Liver (tissue), 9 donors: Measurements from ENCODE around the gene RALGPS2. TPM values are rescaled to one million over a fixed set of nuclear protein-coding genes. Genes with fewer than 3 reads are reported as not detected.

Experiments used
- DNase-seq: peaks from one replicate; pipeline ENCODE4 v3.0.0-alpha.2; 2017; ENCODE audit warnings: low spot score
- H3K27ac ChIP-seq, 2 donors: one replicate each; pipeline ENCODE4 v1.7.0; 2013; ENCODE audit warnings: inconsistent platforms in 2 of 2, low read length in 2 of 2, control low read depth in 1 of 2, low read depth in 1 of 2, mild to moderate bottlenecking in 1 of 2
- H3K27me3 ChIP-seq, 4 donors: one replicate each; pipeline versions ENCODE4 v1.6.1 to v1.7.0; 2013; ENCODE audit warnings: low read length in 3 of 4, inconsistent platforms in 1 of 4, mild to moderate bottlenecking in 1 of 4, moderate library complexity in 1 of 4; ENCODE audit not compliant: control insufficient read depth in 4 of 4, insufficient read depth in 4 of 4
- H3K36me3 ChIP-seq, 4 donors: one replicate each; pipeline versions ENCODE4 v1.6.1 to v1.7.0; 2013; ENCODE audit warnings: low read length in 3 of 4, mild to moderate bottlenecking in 3 of 4, low read depth in 1 of 4, moderate library complexity in 1 of 4; ENCODE audit not compliant: control insufficient read depth in 4 of 4, insufficient read depth in 3 of 4
- H3K4me1 ChIP-seq, 4 donors: one replicate each; pipeline versions ENCODE4 v1.6.1 to v1.7.0; 2013; ENCODE audit warnings: low read length in 3 of 4, mild to moderate bottlenecking in 3 of 4, moderate library complexity in 1 of 4; ENCODE audit not compliant: control insufficient read depth in 4 of 4, insufficient read depth in 4 of 4
- H3K4me3 ChIP-seq, 3 donors: one replicate each; pipeline versions ENCODE4 v1.6.1 to v1.7.0; 2013; ENCODE audit warnings: low read length in 3 of 3, control low read depth in 1 of 3, low read depth in 1 of 3, mild to moderate bottlenecking in 1 of 3
- H3K9ac ChIP-seq, 2 donors: one replicate each; pipeline ENCODE4 v1.7.0; 2013; ENCODE audit warnings: low read length in 2 of 2, mild to moderate bottlenecking in 2 of 2, moderate library complexity in 2 of 2, control low read depth in 1 of 2, low read depth in 1 of 2
- H3K9me3 ChIP-seq, 4 donors: one replicate each; pipeline versions ENCODE4 v1.6.1 to v1.7.0; 2013; ENCODE audit warnings: low read length in 3 of 4; ENCODE audit not compliant: control insufficient read depth in 4 of 4
- ATF3 ChIP-seq: IDR thresholded peaks from 2 replicates; pipeline ENCODE4 v1.6.1; 2016; ENCODE audit warnings: antibody characterized with exemption
- FOXA1 ChIP-seq: IDR thresholded peaks from 2 replicates; pipeline ENCODE4 v1.6.1; 2016; ENCODE audit warnings: antibody characterized with exemption
- FOXA2 ChIP-seq: IDR thresholded peaks from 2 replicates; pipeline ENCODE4 v1.6.1; 2016; ENCODE audit warnings: antibody characterized with exemption
- HNF4A ChIP-seq, 2 donors: conservative IDR thresholded peaks; 2 replicates each; pipeline ENCODE4 v1.6.1; 2016; ENCODE audit warnings: antibody characterized with exemption in 2 of 2, mild to moderate bottlenecking in 2 of 2
- HNF4G ChIP-seq: IDR thresholded peaks from 2 replicates; pipeline ENCODE4 v1.6.1; 2016; ENCODE audit warnings: antibody characterized with exemption
- JUND ChIP-seq, 2 donors: IDR thresholded peaks; 2 replicates each; pipeline ENCODE4 v1.6.1; 2016; ENCODE audit warnings: antibody characterized with exemption in 2 of 2
- NR2F2 ChIP-seq: IDR thresholded peaks from 2 replicates; pipeline ENCODE4 v1.6.1; 2016; ENCODE audit warnings: antibody characterized with exemption
- RAD21 ChIP-seq, 2 donors: IDR thresholded peaks; 2 replicates each; pipeline ENCODE4 v1.6.1; 2016; ENCODE audit warnings: antibody characterized with exemption in 2 of 2, mild to moderate bottlenecking in 2 of 2
- RXRA ChIP-seq, 2 donors: IDR thresholded peaks; 2 replicates each; pipeline ENCODE4 v1.6.1; 2017 to 2018; ENCODE audit warnings: antibody characterized with exemption in 2 of 2, mild to moderate bottlenecking in 1 of 2
- TAF1 ChIP-seq: conservative IDR thresholded peaks from 2 replicates; pipeline ENCODE4 v1.6.1; 2016; ENCODE audit warnings: antibody characterized with exemption, mild to moderate bottlenecking
- YY1 ChIP-seq: IDR thresholded peaks from 2 replicates; pipeline ENCODE4 v1.6.1; 2016; ENCODE audit warnings: antibody characterized with exemption, mild to moderate bottlenecking
- WGBS: extraction: QIAGEN DNeasy Blood & Tissue Kit; methylation state at CpG from one replicate; pipeline ENCODE4 v1.1.7; 2013; 5-methylcytosine and 5-hydroxymethylcytosine counted together
- polyA plus RNA-seq, 2 donors: library from polyadenylated mRNA; stranded (reverse) in 1 of 2; unstranded in 1 of 2; fragments of 200-250 nt in 1 of 2; fragments of >200 nt in 1 of 2; fragmentation: Nextera tagmentation in 1 of 2; extraction: Ambion mirVana in 1 of 2; gene quantifications; one replicate each; pipeline versions ENCODE4 v1.2.1 to v1.2.3, GENCODE V29; 2013 to 2015
- total RNA-seq, 2 donors: library from RNA; depleted of rRNA; stranded (reverse); fragments of >200 nt; gene quantifications; one replicate each; pipeline ENCODE4 v1.2.3, GENCODE V29; 2014
- TF ChIP-seq, protein P1 (sequence below): IDR thresholded peaks from 2 replicates; pipeline ENCODE4 v1.6.1; 2016; ENCODE audit warnings: antibody characterized with exemption
- TF ChIP-seq, protein P2 (sequence below): IDR thresholded peaks from 2 replicates; pipeline ENCODE4 v1.6.1; 2016; ENCODE audit warnings: antibody characterized with exemption, mild to moderate bottlenecking
- TF ChIP-seq, protein P3 (sequence below): fragments of 150-350 bp; IDR thresholded peaks from 2 replicates; pipeline ENCODE4 v1.5.1; 2017; ENCODE audit warnings: improper control_type of control experiment, low read depth, low read length; ENCODE audit not compliant: missing input control
- TF ChIP-seq, protein P4 (sequence below): IDR thresholded peaks from 2 replicates; pipeline ENCODE4 v1.6.1; 2016; ENCODE audit warnings: antibody characterized with exemption
- donor health status: healthy.
- donor health status: healthy.
- donor health status: healthy.
- donor health status: healthy.
- donor health status: healthy.

RALGPS2 gene
- total and polyA plus RNA-seq, 4 donors = 8.1 to 39.2 (median 16.9) TPM

DNA sequence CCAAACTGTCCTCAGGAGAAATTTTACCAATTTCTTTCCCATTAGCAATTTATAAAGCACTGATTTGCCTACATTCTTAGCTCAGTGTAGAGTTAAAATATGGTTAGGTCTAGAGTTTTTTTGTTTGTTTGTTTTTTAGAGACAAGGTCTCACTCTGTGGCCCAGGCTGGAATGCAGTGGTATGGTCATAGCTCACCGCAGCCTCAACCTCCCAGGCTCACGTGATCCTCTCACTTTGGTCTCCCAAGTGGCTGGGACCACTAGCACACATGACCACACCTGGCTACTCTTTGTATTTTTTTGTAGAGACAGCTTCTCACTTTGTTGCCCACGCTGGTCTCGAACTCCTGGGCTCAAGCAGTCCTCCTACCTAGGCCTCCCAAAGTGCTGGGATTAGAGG lies 10.6 kb upstream of the RALGPS2 start:
- DNase-seq = no peak
- H3K27me3 ChIP-seq = no peaks in the 10 kb centered on the region
- H3K4me1 ChIP-seq = no peaks in the 10 kb centered on the region
- H3K9me3 ChIP-seq = no peaks in the 10 kb centered on the region
- H3K9ac ChIP-seq = no peak overlapping the region
- WGBS = 98% methylated on average over 4 of the region's 4 CpGs
- no peaks in the 10 kb centered on the region for H3K36me3 ChIP-seq
- no peak overlapping the region for H3K4me3 ChIP-seq
- TF ChIP-seq RAD21 (IDR thresholded peaks at IDR 0.05) = no peak
- no peak for TF ChIP-seq HNF4G
- no peak for TF ChIP-seq TAF1
- H3K27ac ChIP-seq = no peak overlapping the region

DNA sequence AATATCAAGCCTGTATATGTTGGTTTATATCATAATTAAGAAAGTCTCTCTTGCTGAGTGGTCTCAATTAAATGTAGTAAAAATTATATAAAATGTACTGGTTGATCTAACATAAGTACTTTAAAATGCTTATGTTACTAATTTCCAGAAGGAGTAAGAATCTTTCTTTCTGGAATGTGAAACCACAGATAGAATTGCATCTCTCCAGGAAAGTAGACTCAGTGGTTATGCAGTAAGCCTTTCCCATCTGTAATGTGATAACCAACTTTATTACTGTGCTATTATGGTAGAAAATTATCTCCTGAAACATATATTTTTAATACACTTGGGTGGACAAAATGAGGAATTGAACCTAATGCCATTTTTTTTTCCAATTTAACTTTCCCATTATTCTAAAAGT lies 8.9 kb upstream of the RALGPS2 start:
- Histone ChIP-seq H3K27ac (no peak overlapping the region), H3K4me3 (no peak overlapping the region), H3K36me3 (no peaks in the 10 kb centered on the region), H3K4me1 (no peaks in the 10 kb centered on the region), H3K9ac (no peak overlapping the region), H3K27me3 (no peaks in the 10 kb centered on the region), H3K9me3 (no peaks in the 10 kb centered on the region)
- no peak for DNase-seq
- TF ChIP-seq, protein P1, sequence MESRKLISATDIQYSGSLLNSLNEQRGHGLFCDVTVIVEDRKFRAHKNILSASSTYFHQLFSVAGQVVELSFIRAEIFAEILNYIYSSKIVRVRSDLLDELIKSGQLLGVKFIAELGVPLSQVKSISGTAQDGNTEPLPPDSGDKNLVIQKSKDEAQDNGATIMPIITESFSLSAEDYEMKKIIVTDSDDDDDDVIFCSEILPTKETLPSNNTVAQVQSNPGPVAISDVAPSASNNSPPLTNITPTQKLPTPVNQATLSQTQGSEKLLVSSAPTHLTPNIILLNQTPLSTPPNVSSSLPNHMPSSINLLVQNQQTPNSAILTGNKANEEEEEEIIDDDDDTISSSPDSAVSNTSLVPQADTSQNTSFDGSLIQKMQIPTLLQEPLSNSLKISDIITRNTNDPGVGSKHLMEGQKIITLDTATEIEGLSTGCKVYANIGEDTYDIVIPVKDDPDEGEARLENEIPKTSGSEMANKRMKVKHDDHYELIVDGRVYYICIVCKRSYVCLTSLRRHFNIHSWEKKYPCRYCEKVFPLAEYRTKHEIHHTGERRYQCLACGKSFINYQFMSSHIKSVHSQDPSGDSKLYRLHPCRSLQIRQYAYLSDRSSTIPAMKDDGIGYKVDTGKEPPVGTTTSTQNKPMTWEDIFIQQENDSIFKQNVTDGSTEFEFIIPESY = no peak
- TF ChIP-seq, protein P2, sequence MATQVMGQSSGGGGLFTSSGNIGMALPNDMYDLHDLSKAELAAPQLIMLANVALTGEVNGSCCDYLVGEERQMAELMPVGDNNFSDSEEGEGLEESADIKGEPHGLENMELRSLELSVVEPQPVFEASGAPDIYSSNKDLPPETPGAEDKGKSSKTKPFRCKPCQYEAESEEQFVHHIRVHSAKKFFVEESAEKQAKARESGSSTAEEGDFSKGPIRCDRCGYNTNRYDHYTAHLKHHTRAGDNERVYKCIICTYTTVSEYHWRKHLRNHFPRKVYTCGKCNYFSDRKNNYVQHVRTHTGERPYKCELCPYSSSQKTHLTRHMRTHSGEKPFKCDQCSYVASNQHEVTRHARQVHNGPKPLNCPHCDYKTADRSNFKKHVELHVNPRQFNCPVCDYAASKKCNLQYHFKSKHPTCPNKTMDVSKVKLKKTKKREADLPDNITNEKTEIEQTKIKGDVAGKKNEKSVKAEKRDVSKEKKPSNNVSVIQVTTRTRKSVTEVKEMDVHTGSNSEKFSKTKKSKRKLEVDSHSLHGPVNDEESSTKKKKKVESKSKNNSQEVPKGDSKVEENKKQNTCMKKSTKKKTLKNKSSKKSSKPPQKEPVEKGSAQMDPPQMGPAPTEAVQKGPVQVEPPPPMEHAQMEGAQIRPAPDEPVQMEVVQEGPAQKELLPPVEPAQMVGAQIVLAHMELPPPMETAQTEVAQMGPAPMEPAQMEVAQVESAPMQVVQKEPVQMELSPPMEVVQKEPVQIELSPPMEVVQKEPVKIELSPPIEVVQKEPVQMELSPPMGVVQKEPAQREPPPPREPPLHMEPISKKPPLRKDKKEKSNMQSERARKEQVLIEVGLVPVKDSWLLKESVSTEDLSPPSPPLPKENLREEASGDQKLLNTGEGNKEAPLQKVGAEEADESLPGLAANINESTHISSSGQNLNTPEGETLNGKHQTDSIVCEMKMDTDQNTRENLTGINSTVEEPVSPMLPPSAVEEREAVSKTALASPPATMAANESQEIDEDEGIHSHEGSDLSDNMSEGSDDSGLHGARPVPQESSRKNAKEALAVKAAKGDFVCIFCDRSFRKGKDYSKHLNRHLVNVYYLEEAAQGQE = no peak
- TF ChIP-seq RXRA (IDR thresholded peaks at IDR 0.05) (no peak), HNF4G (no peak), FOXA2 (no peak), FOXA1 (no peak), RAD21 (IDR thresholded peaks at IDR 0.05) (no peak), JUND (IDR thresholded peaks at IDR 0.05) (no peak), NR2F2 (no peak), HNF4A (conservative IDR thresholded peaks at IDR 0.05) (no peak), TAF1 (no peak), ATF3 (no peak), YY1 (no peak)
- TF ChIP-seq, protein P3, sequence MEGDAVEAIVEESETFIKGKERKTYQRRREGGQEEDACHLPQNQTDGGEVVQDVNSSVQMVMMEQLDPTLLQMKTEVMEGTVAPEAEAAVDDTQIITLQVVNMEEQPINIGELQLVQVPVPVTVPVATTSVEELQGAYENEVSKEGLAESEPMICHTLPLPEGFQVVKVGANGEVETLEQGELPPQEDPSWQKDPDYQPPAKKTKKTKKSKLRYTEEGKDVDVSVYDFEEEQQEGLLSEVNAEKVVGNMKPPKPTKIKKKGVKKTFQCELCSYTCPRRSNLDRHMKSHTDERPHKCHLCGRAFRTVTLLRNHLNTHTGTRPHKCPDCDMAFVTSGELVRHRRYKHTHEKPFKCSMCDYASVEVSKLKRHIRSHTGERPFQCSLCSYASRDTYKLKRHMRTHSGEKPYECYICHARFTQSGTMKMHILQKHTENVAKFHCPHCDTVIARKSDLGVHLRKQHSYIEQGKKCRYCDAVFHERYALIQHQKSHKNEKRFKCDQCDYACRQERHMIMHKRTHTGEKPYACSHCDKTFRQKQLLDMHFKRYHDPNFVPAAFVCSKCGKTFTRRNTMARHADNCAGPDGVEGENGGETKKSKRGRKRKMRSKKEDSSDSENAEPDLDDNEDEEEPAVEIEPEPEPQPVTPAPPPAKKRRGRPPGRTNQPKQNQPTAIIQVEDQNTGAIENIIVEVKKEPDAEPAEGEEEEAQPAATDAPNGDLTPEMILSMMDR = no peak
- TF ChIP-seq, protein P4, sequence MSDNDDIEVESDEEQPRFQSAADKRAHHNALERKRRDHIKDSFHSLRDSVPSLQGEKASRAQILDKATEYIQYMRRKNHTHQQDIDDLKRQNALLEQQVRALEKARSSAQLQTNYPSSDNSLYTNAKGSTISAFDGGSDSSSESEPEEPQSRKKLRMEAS = no peak
